Fibroblast of skin of back (primary cell): Measurements from ENCODE around the gene TWNK.

ENCODE experiments used
- DNase-seq: peaks from one replicate; pipeline ENCODE4 v3.0.0-alpha.2; 2013

TWNK gene

GRCh38 chr10:101012525-101013364, 25.4 kb downstream of the TWNK start:
- peak; percentile 96 for DNase-seq

GRCh38 chr10:101013365-101013825, 26.1 kb downstream of the TWNK start:
- no peak for DNase-seq

DNA sequence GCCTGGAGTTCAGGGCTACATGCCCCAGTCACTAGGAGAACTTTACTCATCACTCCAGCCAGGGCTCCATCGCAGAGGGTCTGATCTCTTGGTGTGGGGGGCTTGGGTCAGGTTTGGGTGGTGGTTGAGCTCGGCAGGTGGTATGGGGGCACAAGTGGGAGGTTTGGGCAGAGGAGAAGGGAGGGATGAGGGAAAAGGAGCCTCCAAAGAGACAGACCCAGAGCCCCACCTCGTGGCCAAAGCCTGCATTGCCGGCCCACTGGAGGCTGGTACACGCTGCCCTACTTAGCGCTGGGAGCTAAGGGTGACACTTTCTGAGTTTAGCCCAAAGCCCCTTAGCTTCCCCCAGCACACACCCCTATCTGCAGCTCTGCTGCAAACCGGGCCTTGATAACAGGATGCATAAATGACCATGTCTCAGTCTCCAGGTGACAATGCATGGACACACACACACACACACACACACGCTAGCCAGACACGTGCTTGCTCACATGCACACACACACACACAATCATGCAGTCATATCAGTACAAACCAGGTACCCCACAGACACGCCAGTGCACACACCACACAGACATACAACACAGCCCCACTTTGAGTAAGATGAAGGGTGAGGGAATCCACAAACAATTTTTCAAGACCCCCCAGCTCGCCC, 27.0 kb downstream of the TWNK start:
- peak; percentile 60 for DNase-seq

- DNase-seq: peak; percentile 94
Observed at GRCh38 chr10:101014966-101015581, 27.7 kb downstream of the TWNK start.

DNA sequence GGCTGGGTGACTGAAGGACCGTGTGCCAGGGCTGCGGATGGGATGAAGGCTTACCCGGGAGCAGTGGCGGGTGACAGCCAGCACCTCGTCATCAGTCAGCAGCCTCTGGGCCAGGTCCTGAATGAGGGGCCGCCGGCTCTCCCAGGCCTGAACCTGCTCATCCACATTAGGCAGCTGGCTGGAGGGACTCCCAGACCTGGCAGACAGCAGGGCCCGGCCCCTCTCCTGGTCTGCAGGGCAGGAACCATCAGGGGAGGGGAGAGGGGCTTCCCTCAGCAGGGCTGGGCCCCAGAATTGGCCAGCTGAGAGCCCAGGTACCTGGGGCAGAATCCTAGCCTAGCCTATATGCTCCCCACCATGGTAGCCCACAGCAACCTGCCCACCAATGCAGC, 28.2 kb downstream of the TWNK start:
- no peak for DNase-seq

- no peak for DNase-seq
Observed at GRCh38 chr10:101016814-101017213, 29.5 kb downstream of the TWNK start.

DNA sequence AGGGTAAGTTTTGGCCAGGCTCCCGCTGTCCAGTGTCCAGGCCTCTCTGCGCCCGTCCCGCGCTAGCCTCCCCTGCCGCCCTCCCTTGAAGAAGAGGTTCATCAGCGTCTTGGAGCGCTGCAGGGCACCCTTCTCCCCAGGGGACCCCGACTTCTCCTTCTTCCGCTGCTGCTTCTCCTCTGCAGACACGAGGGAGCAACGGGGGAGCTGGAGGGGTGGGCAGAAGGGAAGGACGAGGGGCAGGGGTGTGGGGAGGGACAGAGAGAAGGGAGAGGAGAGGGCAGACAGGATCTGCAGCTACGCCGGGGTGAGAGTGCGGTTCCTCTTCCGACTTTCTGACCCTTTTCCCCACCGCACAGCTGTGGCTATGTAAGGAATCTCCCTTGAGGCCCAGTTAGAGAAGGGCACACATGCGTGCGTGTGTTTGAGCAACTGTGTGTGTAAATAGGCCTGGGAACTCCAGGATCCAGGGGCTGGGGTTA, 30.8 kb downstream of the TWNK start:
- DNase-seq: no peak

DNA sequence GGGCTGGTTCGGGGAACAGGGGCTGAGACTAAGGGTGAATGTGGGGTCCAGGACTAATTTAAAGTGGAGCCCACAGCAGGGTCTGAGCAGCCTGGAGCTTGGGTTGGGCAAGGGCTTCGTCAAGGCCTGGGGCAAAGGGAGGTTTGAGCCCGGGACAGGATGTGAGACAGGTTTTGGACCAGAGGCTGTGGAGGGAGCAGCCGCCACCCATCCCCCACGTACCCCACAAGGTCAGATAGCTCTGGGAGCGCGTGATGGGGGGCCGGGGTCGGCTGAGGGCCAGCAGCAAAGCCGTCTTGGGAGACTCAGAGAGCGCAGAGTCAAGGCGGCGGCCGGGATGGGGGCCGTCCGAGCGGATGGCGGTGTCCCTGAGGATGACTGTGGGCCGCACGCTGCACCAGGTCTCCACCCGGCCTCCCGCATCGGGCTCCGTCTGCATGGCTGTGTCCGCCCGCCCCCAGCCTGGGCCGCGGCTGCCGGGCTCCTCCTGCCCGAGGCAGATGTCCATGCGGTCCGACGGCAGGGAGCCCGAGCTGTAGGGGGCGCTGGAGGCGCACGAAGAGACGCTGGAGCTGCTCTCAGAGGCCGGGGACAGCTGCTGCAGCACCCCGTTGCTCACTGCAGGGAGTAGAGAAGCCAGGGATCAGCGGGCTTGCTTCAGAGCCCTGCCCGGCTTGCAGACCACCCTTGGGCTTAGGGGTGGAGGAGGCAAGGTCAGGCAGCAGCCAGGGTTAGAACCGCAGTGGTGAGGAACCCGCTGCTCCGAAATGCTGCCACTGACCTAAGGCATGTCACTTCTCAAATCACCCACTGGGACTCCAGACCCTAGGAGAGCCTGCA, 31.5 kb downstream of the TWNK start:
- DNase-seq: peak; percentile 76

DNA sequence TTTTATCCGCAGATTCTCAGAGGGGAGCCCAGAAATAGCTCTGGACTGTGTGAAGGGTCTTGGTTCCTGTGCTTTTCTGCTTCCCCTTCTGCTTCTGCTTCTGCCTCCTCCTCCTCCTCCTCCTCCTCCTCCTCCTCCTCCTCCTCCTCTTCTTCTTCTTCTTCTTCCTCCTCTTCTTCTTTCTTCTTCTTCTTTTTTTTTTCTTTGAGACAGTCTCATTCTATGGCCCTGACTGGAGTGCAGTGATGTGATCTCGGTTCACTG, 32.0 kb downstream of the TWNK start:
- no peak for DNase-seq

DNA sequence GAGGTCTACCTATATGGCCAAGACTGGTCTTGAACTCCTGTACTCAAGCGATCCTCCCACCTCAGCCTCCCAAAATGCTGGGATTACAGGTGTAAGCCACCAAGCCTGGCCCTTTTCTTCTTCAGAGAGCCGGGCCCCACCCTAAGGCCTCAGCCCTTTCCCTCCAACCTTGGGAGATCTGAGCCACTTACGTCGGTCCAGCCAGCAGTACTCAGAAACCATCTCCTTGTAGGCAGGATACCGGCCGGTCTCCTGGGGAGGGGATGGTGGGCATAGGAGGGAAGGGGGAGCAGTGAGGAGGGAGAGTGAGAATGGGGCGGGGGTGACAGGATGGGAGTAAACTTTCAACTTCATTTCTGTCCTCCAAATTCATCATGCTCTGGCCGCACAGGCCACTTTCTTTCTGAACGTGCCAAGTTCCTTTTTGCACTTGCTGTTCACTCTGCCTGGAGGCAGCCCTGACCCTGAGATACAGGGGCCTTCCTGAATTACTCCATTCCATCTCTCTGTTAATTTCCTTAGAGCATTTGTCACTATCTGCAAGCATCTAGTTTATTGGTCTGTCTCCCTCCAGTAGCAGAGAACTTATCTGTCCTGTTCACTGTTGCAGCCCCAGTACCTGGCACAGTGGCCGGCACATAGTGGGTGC, 33.2 kb downstream of the TWNK start:
- no peak for DNase-seq

- no peak for DNase-seq
Observed at GRCh38 chr10:101021239-101021638, 33.9 kb downstream of the TWNK start.

GRCh38 chr10:101021692-101022251, 34.4 kb downstream of the TWNK start:
- no peak for DNase-seq

- DNase-seq: no peak
Observed at GRCh38 chr10:101022967-101023705, 35.8 kb downstream of the TWNK start.

- no peak for DNase-seq
Observed at GRCh38 chr10:101027106-101027720, 39.9 kb downstream of the TWNK start.

GRCh38 chr10:101028446-101029337, 41.3 kb downstream of the TWNK start:
- no peak for DNase-seq

GRCh38 chr10:101029520-101030295, 42.4 kb downstream of the TWNK start:
- DNase-seq: no peak

- no peak for DNase-seq
Observed at GRCh38 chr10:101030496-101031127, 43.3 kb downstream of the TWNK start.

- peak; percentile 93 for DNase-seq
Observed at GRCh38 chr10:101031128-101031795, 43.9 kb downstream of the TWNK start, which contains the start of the genes PDZD7 and SFXN3. PDZD7 (minus strand) TSS chr10:101031129; CDS start chr10:101030219, 910 bp downstream. SFXN3 (plus strand) TSS chr10:101031234; CDS start chr10:101034695, 3,461 bp downstream.
